OCI-LY7 (cell line): ENCODE data around the gene OPRM1. TPM values are rescaled to one million over a fixed set of nuclear protein-coding genes. Genes with fewer than 3 reads are reported as not detected.

Source experiments
- BruUV-seq: library from RNA; stranded (reverse); fragments of 400-500 nt; replicated peaks from 2 replicates; lab custom pipeline; 2021; lab: Mats Ljungman, UMichigan
- CTCF ChIA-PET: fragments of 300-600 bp; sonication (Branson Sonifier 250); formaldehyde crosslinking; loops from one replicate; lab custom pipeline; 2022; ENCODE audit warnings: antibody characterized with exemption; ENCODE audit not compliant: unreplicated experiment; lab: Charles Lee
- POLR2A ChIA-PET: fragments of 300-600 bp; sonication (Branson Sonifier 250); formaldehyde crosslinking; loops from one replicate; lab custom pipeline; 2022; ENCODE audit warnings: antibody characterized with exemption; lab: Charles Lee
- DNase-seq: peaks from one replicate; pipeline ENCODE4 v3.0.0-alpha.2; 2015; ENCODE audit warnings: low spot score
- H2AFZ ChIP-seq: fragments of 200-600 bp; sonication (generic), shearing (Covaris generic); 2 replicates; pipeline ENCODE4 v1.6.1; 2014; ENCODE audit warnings: mild to moderate bottlenecking, antibody characterized with exemption, low read length, moderate library complexity
- H3K27ac ChIP-seq: fragments of 200-600 bp; sonication (generic); 2 replicates; pipeline ENCODE4 v1.5.1; 2014; ENCODE audit warnings: mixed run types, low read depth, mild to moderate bottlenecking, moderate library complexity, low read length, inconsistent platforms; ENCODE audit not compliant: poor library complexity, severe bottlenecking
- H3K36me3 ChIP-seq: fragments of 200-600 bp; sonication (generic); 2 replicates; pipeline ENCODE4 v1.6.1; 2014; ENCODE audit warnings: mild to moderate bottlenecking, antibody characterized with exemption, low read length, moderate library complexity, mixed read lengths; ENCODE audit not compliant: insufficient read depth
- H3K4me1 ChIP-seq: fragments of 200-600 bp; sonication (generic); 2 replicates; pipeline ENCODE4 v1.5.1; 2014; ENCODE audit warnings: mild to moderate bottlenecking, low read length; ENCODE audit not compliant: insufficient read depth, poor library complexity, severe bottlenecking
- H3K4me2 ChIP-seq: fragments of 200-600 bp; sonication (generic); 2 replicates; pipeline ENCODE4 v1.6.1; 2014; ENCODE audit warnings: mild to moderate bottlenecking, low read length
- H3K4me3 ChIP-seq: fragments of 200-600 bp; sonication (generic); 2 replicates; pipeline ENCODE4 v1.5.1; 2014; ENCODE audit warnings: mild to moderate bottlenecking, low read depth, low read length; ENCODE audit not compliant: poor library complexity, severe bottlenecking
- H3K79me2 ChIP-seq: fragments of 200-600 bp; sonication (generic); 2 replicates; pipeline ENCODE4 v1.6.1; 2016; ENCODE audit warnings: low read depth, mild to moderate bottlenecking, low read length, moderate library complexity, mixed read lengths; ENCODE audit not compliant: insufficient read depth
- H3K9me2 ChIP-seq: fragments of 200-600 bp; sonication (generic); 2 replicates; pipeline ENCODE4 v1.6.1; 2016; ENCODE audit warnings: mild to moderate bottlenecking, low read length, mixed read lengths; ENCODE audit not compliant: insufficient read depth
- H3K9me3 ChIP-seq: fragments of 200-600 bp; sonication (generic); 2 replicates; pipeline ENCODE4 v1.6.1; 2014; ENCODE audit warnings: mild to moderate bottlenecking, mixed run types, low read length, mixed read lengths
- H4K20me1 ChIP-seq: fragments of 200-600 bp; sonication (generic); 2 replicates; pipeline ENCODE4 v1.6.1; 2014; ENCODE audit warnings: mild to moderate bottlenecking, antibody characterized with exemption, low read length, moderate library complexity, mixed read lengths; ENCODE audit not compliant: insufficient read depth
- EZH2phosphoT487 ChIP-seq: fragments of 200-600 bp; sonication (generic); IDR thresholded peaks from 2 replicates; pipeline ENCODE4 v1.6.1; 2018; ENCODE audit warnings: low read depth, borderline replicate concordance, mild to moderate bottlenecking, mixed run types, antibody characterized with exemption, low read length, moderate library complexity, mixed read lengths
- intact Hi-C: fragments of 100-400 bp; cut with micrococcal nuclease; formaldehyde crosslinking; loops from one replicate; pipeline ENCODE4 v1.10.0; 2022; ENCODE audit not compliant: unreplicated experiment
- total RNA-seq, 2 experiments: library from RNA; depleted of rRNA in 1 of 2; stranded (reverse); fragments of >200 nt in 1 of 2; shearing (Covaris generic) in 1 of 2; gene quantifications; 2 replicates each; pipeline ENCODE4 v1.2.3, GENCODE V29; 2014 to 2022
- TF ChIP-seq, protein P1 (sequence below): fragments of 200-600 bp; sonication (generic); conservative IDR thresholded peaks from 2 replicates; pipeline ENCODE4 v1.5.1; 2014; ENCODE audit warnings: mild to moderate bottlenecking, antibody characterized with exemption, low read length, moderate library complexity, mixed read lengths

The OPRM1 gene
- total RNA-seq, 2 experiments from 2014 or later = not detected

DNA sequence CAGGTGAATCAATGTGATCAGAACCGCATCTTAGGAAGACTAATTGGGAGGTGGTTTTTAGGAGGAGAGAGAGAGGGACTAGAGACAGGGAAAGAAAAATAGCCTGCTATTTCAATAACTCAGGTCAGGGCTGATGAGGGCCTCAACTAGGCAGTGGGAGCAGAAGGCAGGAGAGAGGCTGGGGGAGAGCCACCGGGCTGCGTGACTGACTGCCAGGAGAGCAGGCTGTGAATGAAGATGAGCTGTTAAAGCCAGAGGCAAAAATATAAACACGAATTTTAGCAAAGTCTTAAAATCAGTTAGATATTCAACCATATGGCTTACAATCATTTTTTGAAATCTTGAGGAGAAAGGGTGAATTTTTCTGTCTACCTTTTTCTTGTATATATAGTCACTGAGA lies 168.0 kb downstream of the OPRM1 start:
- no peak for DNase-seq
- Histone ChIP-seq H3K36me3 (no peaks in the 10 kb centered on the region), H3K9me3 (no peaks in the 10 kb centered on the region), H4K20me1 (no peaks in the 10 kb centered on the region), H3K79me2 (no peaks in the 10 kb centered on the region), H2AFZ (no peak overlapping the region), H3K9me2 (no peaks in the 10 kb centered on the region; the same call in 1 of the 2 replicates), H3K4me2 (no peak overlapping the region), H3K27ac (no peak overlapping the region), H3K4me1 (no peaks in the 10 kb centered on the region), H3K4me3 (no peak overlapping the region)
- no TSS peak for BruUV-seq
- intact Hi-C loops = no loop called here
- ChIA-PET POLR2A (no interaction called here), CTCF (no interaction called here)
- no peak for TF ChIP-seq EZH2phosphoT487

DNA sequence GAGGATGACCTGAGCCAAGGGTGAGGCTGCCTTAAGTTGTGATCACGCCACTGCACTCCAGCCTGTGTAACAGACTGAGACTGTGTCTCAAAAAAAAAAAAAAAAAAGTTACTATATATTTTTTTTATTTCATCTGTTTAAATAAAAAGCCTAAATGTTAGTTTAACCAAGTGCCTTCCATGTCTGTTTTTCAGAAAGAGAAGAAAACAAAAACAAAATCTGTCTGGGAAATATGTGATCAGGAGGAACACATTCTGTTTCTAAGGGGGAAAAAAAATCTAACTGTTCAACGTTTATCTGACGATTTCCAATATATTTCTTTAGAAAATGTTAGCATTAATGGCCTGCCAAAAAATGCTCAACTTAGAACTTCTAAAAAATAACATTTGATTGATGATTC lies 170.5 kb downstream of the OPRM1 start:
- H3K9me3 ChIP-seq = no peaks in the 10 kb centered on the region
- H3K4me3 ChIP-seq = no peak overlapping the region
- H3K27ac ChIP-seq = no peak overlapping the region
- H4K20me1 ChIP-seq = no peaks in the 10 kb centered on the region
- no peaks in the 10 kb centered on the region for H3K79me2 ChIP-seq
- ChIA-PET POLR2A (no interaction called here), CTCF (no interaction called here)
- no TSS peak for BruUV-seq
- H3K4me2 ChIP-seq = no peak overlapping the region
- TF ChIP-seq, protein P1, sequence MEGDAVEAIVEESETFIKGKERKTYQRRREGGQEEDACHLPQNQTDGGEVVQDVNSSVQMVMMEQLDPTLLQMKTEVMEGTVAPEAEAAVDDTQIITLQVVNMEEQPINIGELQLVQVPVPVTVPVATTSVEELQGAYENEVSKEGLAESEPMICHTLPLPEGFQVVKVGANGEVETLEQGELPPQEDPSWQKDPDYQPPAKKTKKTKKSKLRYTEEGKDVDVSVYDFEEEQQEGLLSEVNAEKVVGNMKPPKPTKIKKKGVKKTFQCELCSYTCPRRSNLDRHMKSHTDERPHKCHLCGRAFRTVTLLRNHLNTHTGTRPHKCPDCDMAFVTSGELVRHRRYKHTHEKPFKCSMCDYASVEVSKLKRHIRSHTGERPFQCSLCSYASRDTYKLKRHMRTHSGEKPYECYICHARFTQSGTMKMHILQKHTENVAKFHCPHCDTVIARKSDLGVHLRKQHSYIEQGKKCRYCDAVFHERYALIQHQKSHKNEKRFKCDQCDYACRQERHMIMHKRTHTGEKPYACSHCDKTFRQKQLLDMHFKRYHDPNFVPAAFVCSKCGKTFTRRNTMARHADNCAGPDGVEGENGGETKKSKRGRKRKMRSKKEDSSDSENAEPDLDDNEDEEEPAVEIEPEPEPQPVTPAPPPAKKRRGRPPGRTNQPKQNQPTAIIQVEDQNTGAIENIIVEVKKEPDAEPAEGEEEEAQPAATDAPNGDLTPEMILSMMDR = no peak
- TF ChIP-seq EZH2phosphoT487 = no peak
- no peak for DNase-seq
- H3K4me1 ChIP-seq = no peaks in the 10 kb centered on the region
- H3K9me2 ChIP-seq = no peaks in the 10 kb centered on the region
- H2AFZ ChIP-seq = no peak overlapping the region
- no peaks in the 10 kb centered on the region for H3K36me3 ChIP-seq
- intact Hi-C loops = no loop called here

DNA sequence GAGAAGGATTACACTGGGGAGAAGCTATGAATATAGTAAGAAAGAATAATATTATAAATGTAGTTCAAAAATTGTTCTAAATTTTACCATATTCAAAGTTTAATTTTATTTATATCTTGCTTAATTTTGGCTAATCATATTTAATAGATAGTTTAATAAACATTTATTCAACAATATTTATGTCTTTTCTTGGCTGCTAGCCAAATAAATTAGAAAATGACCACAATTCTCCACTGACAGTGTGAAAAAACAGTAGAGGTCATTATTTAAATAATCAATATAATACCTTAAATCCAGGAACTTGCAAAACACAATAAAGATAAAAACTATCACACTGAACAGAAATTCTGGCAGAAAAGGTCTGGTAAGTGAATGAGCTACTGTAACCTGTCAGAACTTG lies 171.6 kb downstream of the OPRM1 start:
- Histone ChIP-seq H3K9me2 (no peaks in the 10 kb centered on the region), H3K4me3 (no peak overlapping the region), H3K79me2 (no peaks in the 10 kb centered on the region), H2AFZ (no peak overlapping the region), H3K9me3 (no peaks in the 10 kb centered on the region), H3K36me3 (no peaks in the 10 kb centered on the region), H3K4me2 (no peak overlapping the region), H3K4me1 (no peaks in the 10 kb centered on the region), H4K20me1 (no peaks in the 10 kb centered on the region), H3K27ac (no peak overlapping the region)
- ChIA-PET CTCF (no interaction called here), POLR2A (interaction anchor here (1.3 kb wide), 1 partner anchor 26 kb away, joined by 3 read pairs; no protein-coding TSS in a partner anchor)
- TF ChIP-seq, protein P1 = no peak
- no peak for TF ChIP-seq EZH2phosphoT487
- intact Hi-C loops = no loop called here
- no TSS peak for BruUV-seq
- DNase-seq = no peak
